CD4-positive, alpha-beta T cell treated with Interleukin-15 for 1 hour (primary cell): ENCODE results near the gene JAK2.
"Not testable (repeated sequence)": the region's sequence is repeated elsewhere in the genome, so short reads cannot be mapped to it uniquely, and the experiment has no call there.

Experiments used
- DNase-seq: peaks from one replicate; pipeline ENCODE4 v3.0.0-alpha.2; 2020

Gene JAK2

DNA sequence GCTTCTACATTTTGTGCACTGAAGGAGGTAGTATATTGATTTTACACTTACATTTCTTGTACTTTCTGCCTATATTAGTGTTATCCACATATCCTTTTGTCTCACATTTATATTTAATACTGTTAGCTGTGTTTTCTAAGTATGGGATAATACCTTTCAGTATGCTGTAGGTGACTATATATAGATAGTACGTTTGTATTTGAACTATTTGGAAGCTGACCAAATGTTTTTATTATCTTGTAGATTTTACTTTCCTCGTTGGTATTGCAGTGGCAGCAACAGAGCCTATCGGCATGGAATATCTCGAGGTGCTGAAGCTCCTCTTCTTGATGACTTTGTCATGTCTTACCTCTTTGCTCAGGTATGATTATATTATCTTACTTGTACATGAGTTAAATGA lies 59.1 kb downstream of the JAK2 start:
- DNase-seq = no peak

DNA sequence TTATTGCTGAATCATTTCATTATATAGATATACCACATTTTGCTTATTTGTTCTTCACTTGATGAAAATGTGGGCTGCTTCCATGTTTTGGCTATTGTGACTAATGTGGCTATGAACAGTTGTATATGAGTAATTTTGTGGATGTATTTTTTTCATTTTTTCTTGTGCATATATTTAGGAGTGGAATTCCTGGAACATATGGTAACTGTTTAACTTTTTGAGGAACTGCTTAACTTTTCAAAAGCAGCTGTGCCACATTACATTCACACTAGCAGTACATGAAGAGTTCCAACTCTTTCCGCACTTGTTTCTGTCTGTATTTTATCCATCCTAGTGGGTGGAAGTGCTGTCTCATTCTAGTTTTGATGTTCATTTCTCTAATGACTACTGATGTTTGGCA lies 67.8 kb downstream of the JAK2 start:
- DNase-seq = no peak

- DNase-seq = no peak
Measured at GRCh38 chr9:5062631-5063030, 77.6 kb downstream of the JAK2 start.

- DNase-seq = no peak
Measured at GRCh38 chr9:5072871-5073270, 87.8 kb downstream of the JAK2 start.

- no peak for DNase-seq
Measured at GRCh38 chr9:5073701-5074100, 88.6 kb downstream of the JAK2 start.

DNA sequence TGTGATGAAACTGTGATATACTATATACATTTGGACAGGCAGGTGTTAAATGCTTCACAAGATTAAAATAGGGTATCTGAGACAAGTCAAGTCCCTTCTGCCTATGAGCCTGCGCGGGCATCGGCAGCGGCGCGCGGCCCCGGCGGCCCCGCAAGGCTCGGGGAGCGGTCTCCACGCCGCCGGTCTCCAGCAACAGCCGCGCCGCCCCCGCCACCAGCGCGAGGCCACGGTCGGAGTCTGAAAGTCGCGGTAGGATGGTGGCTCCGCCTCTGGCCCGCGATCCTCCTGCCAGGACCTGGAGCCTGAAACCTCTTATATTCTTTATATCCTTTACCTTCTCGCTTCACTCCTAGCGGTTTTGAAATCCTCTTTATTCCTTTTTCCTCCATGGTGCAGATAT lies 100.9 kb downstream of the JAK2 start:
- no peak for DNase-seq

DNA sequence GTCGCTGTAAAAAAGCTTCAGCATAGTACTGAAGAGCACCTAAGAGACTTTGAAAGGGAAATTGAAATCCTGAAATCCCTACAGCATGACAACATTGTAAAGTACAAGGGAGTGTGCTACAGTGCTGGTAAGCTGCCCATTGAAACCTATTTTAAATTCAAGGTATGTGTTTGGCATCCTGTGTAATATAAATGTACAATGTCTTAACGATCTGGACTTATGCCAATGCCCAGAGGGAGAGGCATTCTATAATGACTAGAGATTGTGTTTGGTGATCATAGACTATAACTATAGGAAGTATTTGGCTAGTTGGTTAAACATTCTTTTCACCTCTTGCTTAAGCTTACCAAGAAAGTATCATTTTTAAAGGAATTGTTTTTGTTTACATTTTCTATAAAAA lies 104.7 kb downstream of the JAK2 start:
- DNase-seq = no peak

- DNase-seq = no peak
Measured at GRCh38 chr9:5095795-5096194, 110.7 kb downstream of the JAK2 start.

DNA sequence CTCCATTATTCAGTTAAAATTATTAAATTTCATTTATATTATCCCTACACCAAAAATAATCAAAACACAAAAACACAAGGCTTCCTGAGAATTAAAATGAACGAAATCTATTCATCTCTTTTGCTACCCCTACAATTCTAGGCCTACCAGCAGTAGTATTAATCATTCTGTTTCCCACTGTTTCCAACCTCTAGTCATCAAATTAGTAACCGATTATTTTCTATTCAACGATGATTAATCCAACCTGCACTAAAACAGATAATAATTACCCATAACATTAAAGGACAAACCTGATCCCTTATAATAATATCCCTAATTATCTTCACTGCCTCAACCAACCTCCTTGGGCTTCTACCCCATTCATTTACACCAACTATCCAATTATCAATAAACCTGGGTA lies 114.4 kb downstream of the JAK2 start:
- DNase-seq = no peak

GRCh38 chr9:5101127-5101526 lies 116.1 kb downstream of the JAK2 start:
- DNase-seq = not testable (repeated sequence)

- not testable (repeated sequence) for DNase-seq
Measured at GRCh38 chr9:5106517-5106916, 121.4 kb downstream of the JAK2 start.

DNA sequence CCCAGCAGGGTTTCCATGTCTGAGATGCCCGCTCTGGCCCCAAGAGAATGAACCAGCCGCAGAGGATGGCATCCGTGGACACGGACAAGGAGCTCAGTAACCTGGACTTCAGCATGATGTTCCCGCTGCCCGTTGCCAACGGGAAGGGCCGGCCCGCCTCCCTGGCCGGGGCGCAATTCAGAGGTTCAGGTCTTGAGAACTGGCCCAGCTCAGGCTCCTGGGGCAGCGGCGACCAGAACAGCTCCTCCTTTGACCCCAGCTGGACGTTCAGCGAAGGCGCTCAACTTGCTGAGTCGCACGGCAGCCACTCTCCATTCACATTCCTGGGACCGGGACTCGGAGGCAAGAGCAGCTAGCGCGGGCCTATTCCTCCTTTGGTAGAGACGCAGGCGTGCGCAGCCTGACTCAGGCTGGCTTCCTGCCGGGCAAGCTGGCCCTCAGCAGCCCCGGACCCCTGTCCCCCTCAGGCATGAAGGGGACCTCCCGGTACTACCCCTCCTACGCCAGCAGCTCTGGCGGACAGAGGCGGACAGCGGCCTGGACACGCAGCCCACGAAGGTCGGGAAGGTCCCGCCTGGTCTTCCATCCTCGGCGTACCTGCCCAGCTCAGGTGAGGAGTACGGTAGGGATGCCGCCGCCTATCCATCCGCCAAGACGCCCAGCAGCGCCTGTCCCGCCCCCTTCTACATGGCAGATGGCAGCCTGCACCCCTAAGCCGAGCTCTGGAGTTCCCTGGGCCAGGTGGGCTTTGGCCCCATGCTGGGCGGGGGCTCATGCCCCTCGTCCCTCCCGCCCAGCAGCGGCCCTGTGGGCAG lies 126.0 kb downstream of the JAK2 start:
- DNase-seq = no peak

DNA sequence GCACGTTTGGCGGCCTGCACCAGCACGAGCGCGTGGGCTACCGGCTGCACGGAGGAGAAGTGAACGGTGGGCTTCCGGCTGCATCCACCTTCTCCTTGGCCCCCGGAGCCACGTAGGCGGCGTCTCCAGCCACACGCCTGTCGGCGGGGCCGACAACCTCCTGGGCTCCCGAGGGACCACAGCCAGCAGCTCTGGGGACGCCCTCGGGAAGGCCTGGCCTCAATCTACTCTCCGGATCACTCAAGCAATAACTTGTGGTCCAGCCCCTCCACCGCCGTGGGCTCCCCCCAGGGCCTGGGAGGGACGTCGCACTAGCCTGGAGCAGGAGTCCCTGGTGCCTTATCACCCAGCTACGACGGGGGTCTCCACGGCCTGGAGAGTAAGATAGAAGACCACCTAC lies 126.6 kb downstream of the JAK2 start:
- DNase-seq = no peak

DNA sequence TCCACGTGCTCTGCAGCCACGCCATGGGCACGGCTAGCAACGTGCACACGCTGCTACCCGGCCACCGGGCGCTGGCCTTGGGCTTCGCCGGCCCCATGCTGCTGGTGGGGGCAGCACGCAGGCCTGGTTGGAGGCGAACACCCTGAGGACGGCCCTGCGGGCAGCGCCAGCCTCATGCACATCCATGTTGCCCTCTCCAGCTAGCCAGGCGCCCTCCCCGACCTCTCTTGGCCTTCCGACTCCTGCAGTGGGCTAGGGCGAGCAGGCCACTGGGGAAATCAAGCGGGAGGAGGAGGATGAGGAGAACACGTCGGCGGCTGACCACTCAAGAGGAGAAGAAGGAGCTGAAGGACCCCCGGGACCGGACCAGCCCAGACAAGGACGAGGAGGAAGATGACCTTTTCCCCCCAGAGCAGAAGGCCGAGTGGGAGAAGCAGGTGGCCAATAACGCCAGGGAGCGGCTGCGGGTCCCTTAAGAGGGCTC lies 127.1 kb downstream of the JAK2 start:
- DNase-seq = no peak

DNA sequence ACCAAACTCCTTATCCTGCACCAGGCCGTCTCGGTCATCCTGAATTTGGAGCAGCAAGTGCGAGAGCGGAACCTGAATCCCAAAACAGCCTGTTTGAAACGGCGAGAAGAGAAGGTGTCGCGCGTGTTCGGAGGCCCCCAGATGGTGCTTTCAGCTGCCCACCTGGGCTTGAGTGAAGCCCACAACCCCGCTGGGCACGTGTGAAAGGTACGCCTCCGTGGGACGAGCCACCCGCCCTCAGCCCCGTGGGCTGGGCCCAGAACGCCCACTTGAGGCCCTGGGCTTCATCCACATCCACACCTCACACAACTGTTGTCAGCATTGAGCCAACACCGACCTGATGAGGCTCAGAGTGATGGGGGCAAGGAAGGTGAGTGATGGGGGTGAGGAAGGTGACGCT lies 127.6 kb downstream of the JAK2 start:
- no peak for DNase-seq

DNA sequence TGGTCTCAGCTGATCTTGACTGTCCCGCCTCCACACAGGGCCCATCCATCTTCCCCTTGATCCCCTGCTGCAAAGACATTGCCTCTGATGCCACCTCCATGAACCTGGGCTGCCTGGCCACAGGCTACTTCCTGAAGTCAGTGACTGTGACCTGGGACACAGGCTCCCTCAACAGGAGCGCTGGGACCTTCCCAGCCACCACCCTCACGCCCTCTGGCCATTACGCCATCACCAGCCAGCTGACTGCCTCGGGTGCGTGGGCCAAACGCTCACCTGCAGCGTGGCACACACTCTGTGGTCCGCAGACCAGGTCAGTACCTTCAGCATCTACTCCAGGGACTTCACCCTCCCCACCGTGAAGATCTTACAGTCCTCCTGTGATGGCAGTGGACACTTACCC lies 128.5 kb downstream of the JAK2 start:
- DNase-seq = no peak

DNA sequence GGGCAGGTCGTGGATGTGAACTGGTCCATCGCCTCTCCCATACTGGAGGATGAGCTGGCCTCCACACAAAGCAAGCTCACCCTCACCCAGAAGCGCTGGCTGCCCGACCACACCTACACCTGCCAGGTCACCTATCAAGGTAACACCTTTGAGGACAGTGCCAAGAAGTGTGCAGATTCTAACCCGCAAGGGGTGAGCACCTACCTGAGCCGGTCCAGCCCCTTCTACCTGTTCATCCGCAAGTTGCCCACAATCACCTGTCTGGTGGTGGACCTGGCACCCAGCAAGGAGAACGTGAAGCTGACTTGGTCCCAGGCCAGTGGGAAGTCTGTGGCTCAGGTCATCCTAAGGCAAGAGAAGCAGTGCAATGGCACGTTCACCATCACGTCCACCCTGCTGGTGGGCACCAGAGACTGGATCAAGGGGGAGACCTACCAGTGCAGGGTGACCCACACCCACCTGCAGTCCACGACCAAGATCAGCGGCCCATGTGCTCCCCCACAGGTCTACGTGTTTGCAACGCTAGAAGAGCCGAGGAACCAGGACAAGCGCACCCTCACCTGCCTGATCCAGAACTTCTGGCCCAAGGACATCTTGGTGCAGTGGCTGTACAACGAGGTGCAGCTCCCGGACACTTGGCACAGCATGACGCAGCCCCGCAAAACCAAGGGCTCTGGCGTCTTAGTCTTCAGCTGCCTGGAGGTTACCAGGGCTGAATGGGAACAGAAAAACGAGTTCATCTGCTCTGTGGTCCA lies 129.1 kb downstream of the JAK2 start:
- no peak for DNase-seq

DNA sequence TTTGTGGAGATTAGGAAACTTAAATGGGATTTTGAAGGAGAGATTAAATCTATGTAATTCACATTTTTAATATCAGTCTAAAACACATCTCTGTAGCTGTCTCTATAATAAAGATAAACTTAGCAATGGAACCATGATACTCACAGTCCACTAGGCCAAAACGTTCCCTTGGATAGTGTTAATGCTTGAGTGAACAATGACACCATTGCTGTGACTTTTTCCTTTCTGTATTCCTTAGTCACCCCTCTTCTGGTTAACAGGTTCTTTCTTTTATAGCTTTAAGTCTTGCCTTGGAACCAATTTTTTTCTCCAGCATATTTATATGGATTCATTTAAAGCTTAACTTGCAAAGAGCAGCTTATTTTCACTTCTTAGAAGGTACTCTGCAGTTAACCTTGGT lies 137.0 kb downstream of the JAK2 start:
- no peak for DNase-seq

DNA sequence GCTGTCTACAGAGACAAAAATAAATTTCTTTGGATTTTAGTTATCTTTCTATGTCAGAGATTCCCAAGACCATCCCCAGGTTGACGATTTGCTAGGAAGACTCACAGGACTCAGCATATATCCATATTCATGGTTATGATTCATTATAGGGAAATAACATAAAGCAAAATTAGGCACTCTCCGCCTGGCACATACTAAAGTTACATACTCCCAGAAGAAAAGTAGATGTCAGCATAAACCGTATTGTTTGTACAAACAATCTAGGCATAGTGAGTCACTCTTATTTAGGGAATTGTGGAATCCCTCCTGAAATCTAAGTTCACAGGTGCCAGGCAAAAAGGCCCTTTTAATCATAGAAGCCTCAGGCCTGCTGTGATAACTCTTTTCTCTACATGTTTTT lies 137.4 kb downstream of the JAK2 start:
- no peak for DNase-seq

- DNase-seq = no peak
Measured at GRCh38 chr9:5140151-5140550, 155.1 kb downstream of the JAK2 start.

- DNase-seq = no peak
Measured at GRCh38 chr9:5144217-5144616, 159.1 kb downstream of the JAK2 start.

DNA sequence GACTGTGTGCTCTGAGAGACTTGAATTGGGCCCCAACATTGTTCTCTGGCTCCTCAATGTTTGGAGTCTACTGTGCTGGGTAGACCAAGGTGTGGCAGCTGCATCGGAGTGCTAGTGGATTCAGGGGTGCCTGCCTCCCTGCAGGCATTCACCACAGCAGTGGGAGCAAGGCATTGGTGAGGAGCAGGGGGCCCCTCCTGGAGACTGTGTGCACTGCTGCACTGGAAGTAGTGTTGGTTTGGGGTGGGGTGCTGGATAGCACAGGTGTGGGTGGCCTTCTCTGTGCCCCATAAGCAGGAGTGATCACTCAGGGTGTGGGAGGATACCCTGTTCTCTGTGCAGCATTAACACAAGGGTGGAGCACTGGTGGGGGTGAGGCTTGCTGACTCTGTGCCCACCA lies 161.2 kb downstream of the JAK2 start:
- DNase-seq = no peak
